NCI-H1105 (cell line): ENCODE results near the gene ZXDC.

ENCODE experiments used
- DNase-seq: peaks from one replicate; lab custom pipeline; 2025; lab: John Stamatoyannopoulos, UW

The ZXDC gene

GRCh38 chr3:126394179-126394976 is 81.3 kb downstream of the ZXDC start, which contains the start of gene CFAP100:
TSS of gene CFAP100 (plus strand) at chr3:126394909. CDS start at chr3:126396001, 1,092 bp downstream.
- DNase-seq, result peak; percentile 8

GRCh38 chr3:126393563-126393962 is 82.1 kb downstream of the ZXDC start:
- no peak for DNase-seq

- DNase-seq, result no peak
Measured at GRCh38 chr3:126392246-126392645, 83.4 kb downstream of the ZXDC start.

GRCh38 chr3:126391631-126392030 is 84.1 kb downstream of the ZXDC start:
- no peak for DNase-seq

GRCh38 chr3:126390751-126391150 is 84.9 kb downstream of the ZXDC start:
- DNase-seq, result no peak

- DNase-seq, result no peak
Measured at GRCh38 chr3:126390201-126390600, 85.5 kb downstream of the ZXDC start.

GRCh38 chr3:126389794-126390146 is 85.9 kb downstream of the ZXDC start:
- DNase-seq, result no peak

GRCh38 chr3:126389112-126389793 is 86.4 kb downstream of the ZXDC start:
- no peak for DNase-seq
